Loucy (cell line): ENCODE measurements around the gene UGT1A6.

Source experiments
- H2AFZ ChIP-seq: fragments of 200-600 bp; sonication (generic); 2 replicates; pipeline ENCODE4 v1.6.0; 2016; ENCODE audit warnings: antibody characterized with exemption, mild to moderate bottlenecking, low read length, moderate library complexity
- H3F3A ChIP-seq: fragments of 200-600 bp; 2 replicates; pipeline ENCODE4 v1.6.0; 2016; ENCODE audit warnings: antibody characterized with exemption, low read depth, mild to moderate bottlenecking
- H3K27me3 ChIP-seq: fragments of 200-600 bp; sonication (generic); 2 replicates; pipeline ENCODE4 v1.6.1; 2014; ENCODE audit warnings: low read length, mild to moderate bottlenecking; ENCODE audit not compliant: insufficient read depth, poor library complexity, severe bottlenecking
- H3K36me3 ChIP-seq: fragments of 200-600 bp; sonication (generic); 2 replicates; pipeline ENCODE4 v1.6.1; 2016; ENCODE audit warnings: low read length; ENCODE audit not compliant: insufficient read depth
- H3K4me1 ChIP-seq: fragments of 200-600 bp; sonication (generic); 2 replicates; pipeline ENCODE4 v1.5.1; 2014; ENCODE audit warnings: low read length, mild to moderate bottlenecking; ENCODE audit not compliant: insufficient read depth, poor library complexity, severe bottlenecking
- H3K4me2 ChIP-seq: fragments of 200-600 bp; sonication (generic); 2 replicates; pipeline ENCODE4 v1.6.0; 2014; ENCODE audit warnings: antibody characterized with exemption, low read length, low read depth, mild to moderate bottlenecking; ENCODE audit not compliant: poor library complexity, severe bottlenecking
- H3K4me3 ChIP-seq: fragments of 200-600 bp; sonication (generic); 2 replicates; pipeline ENCODE4 v1.5.1; 2014; ENCODE audit warnings: low read length, mild to moderate bottlenecking, mixed read lengths; ENCODE audit not compliant: poor library complexity, severe bottlenecking
- H3K79me2 ChIP-seq: fragments of 200-600 bp; sonication (generic); 2 replicates; pipeline ENCODE4 v1.6.1; 2014; ENCODE audit warnings: low read length; ENCODE audit not compliant: insufficient read depth
- H3K9ac ChIP-seq: fragments of 200-600 bp; sonication (generic); 2 replicates; pipeline ENCODE4 v1.6.0; 2014; ENCODE audit warnings: mild to moderate bottlenecking, low read depth, low read length, moderate library complexity; ENCODE audit not compliant: poor library complexity, severe bottlenecking
- H3K9me2 ChIP-seq: fragments of 200-600 bp; sonication (generic); replicated peaks from 2 replicates; pipeline ENCODE4 v1.6.1; 2016; ENCODE audit warnings: low read depth, low read length, mixed read lengths
- H3K9me3 ChIP-seq: fragments of 200-600 bp; sonication (generic); 2 replicates; pipeline ENCODE4 v1.6.1; 2014; ENCODE audit warnings: mild to moderate bottlenecking, antibody characterized with exemption, low read length, low read depth; ENCODE audit not compliant: insufficient read depth
- H4K20me1 ChIP-seq: fragments of 200-600 bp; sonication (generic); 2 replicates; pipeline ENCODE4 v1.6.0; 2014; ENCODE audit warnings: antibody characterized with exemption, low read length, mild to moderate bottlenecking; ENCODE audit not compliant: insufficient read depth, poor library complexity, severe bottlenecking
- EZH2phosphoT487 ChIP-seq: fragments of 200-600 bp; IDR thresholded peaks from 2 replicates; pipeline ENCODE4 v1.6.1; 2018; ENCODE audit warnings: antibody characterized with exemption, mild to moderate bottlenecking, moderate library complexity, borderline replicate concordance
- TF ChIP-seq, protein P1 (sequence below): fragments of 200-600 bp; sonication (generic); conservative IDR thresholded peaks from 2 replicates; pipeline ENCODE4 v1.5.1; 2014; ENCODE audit warnings: mild to moderate bottlenecking, antibody characterized with exemption, low read length

The UGT1A6 gene

DNA sequence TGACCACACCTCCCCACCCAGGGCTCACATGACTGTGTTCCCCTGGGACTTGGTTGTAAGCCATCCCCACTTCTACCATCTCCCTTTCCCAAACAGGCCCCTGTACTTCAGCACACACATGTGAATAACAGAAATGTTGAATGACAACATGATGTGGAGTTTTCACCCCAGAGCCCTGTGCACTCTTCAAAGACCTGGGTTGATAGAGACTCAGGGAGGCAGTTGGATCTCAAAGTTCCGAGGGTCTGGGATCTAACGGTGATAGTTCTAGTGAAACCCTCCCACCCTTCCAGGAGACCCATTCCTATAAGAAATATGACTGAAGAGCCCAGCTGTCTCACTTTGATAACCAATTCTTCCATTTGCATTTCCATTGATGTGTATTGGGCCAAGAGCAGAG lies 85.3 kb downstream of the UGT1A6 start, which contains the start of gene MROH2A:
MROH2A (plus strand) TSS at position 301 of the 400 bp plus-strand sequence. CDS start 1,029 bp downstream, outside the sequence.
- no peaks in the 10 kb centered on the region for H3F3A ChIP-seq
- TF ChIP-seq, protein P1, sequence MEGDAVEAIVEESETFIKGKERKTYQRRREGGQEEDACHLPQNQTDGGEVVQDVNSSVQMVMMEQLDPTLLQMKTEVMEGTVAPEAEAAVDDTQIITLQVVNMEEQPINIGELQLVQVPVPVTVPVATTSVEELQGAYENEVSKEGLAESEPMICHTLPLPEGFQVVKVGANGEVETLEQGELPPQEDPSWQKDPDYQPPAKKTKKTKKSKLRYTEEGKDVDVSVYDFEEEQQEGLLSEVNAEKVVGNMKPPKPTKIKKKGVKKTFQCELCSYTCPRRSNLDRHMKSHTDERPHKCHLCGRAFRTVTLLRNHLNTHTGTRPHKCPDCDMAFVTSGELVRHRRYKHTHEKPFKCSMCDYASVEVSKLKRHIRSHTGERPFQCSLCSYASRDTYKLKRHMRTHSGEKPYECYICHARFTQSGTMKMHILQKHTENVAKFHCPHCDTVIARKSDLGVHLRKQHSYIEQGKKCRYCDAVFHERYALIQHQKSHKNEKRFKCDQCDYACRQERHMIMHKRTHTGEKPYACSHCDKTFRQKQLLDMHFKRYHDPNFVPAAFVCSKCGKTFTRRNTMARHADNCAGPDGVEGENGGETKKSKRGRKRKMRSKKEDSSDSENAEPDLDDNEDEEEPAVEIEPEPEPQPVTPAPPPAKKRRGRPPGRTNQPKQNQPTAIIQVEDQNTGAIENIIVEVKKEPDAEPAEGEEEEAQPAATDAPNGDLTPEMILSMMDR = no peak
- no peak for TF ChIP-seq EZH2phosphoT487
- H4K20me1 ChIP-seq = no peaks in the 10 kb centered on the region
- no peaks in the 10 kb centered on the region for H3K27me3 ChIP-seq
- no peak within 1 kb of the TSS for H3K4me2 ChIP-seq
- no peaks in the 10 kb centered on the region for H3K9me3 ChIP-seq
- H3K9ac ChIP-seq = no peak within 1 kb of the TSS
- H2AFZ ChIP-seq = no peak within 1 kb of the TSS
- no peaks in the 10 kb centered on the region for H3K36me3 ChIP-seq
- H3K9me2 ChIP-seq = no peaks in the 10 kb centered on the region
- H3K4me1 ChIP-seq = no peaks in the 10 kb centered on the region
- H3K4me3 ChIP-seq = no peak within 1 kb of the TSS
- no peaks in the 10 kb centered on the region for H3K79me2 ChIP-seq

- no peaks in the 10 kb centered on the region for H3K79me2 ChIP-seq
- no peaks in the 10 kb centered on the region for H3K27me3 ChIP-seq
- no peaks in the 10 kb centered on the region for H3K36me3 ChIP-seq
- TF ChIP-seq, protein P1 = no peak
- TF ChIP-seq EZH2phosphoT487 = no peak
- no peaks in the 10 kb centered on the region for H3K9me3 ChIP-seq
- H3K4me2 ChIP-seq = no peak overlapping the region
- H3K4me3 ChIP-seq = no peak overlapping the region
- no peaks in the 10 kb centered on the region for H4K20me1 ChIP-seq
- H2AFZ ChIP-seq = no peak overlapping the region
- H3K9me2 ChIP-seq = no peaks in the 10 kb centered on the region
- H3K4me1 ChIP-seq = no peaks in the 10 kb centered on the region
- H3K9ac ChIP-seq = no peak overlapping the region
- no peaks in the 10 kb centered on the region for H3F3A ChIP-seq
Measured at GRCh38 chr2:233779722-233780121, 87.0 kb downstream of the UGT1A6 start.

DNA sequence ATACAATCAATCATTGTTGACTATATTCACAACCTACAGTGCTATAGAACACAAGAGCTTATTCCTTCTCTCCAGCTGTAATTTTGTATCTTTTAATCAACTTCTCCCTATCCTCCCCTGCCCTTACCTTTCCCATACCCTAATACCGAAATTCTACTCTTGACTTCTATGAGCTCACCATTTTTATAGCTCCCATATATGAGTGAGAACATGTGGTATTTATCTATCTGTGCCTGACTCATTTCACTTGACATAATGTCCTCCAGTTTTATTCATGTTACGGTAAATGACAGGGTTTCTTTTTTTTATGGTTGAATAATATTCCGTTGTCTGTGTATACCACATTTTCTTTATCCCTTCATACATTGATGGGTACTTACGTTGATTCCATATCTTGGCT lies 88.1 kb downstream of the UGT1A6 start:
- H3K9ac ChIP-seq = no peak overlapping the region
- H3K4me3 ChIP-seq = no peak overlapping the region
- H3K9me3 ChIP-seq = no peaks in the 10 kb centered on the region
- H3K36me3 ChIP-seq = no peaks in the 10 kb centered on the region
- H3F3A ChIP-seq = no peaks in the 10 kb centered on the region
- H3K27me3 ChIP-seq = no peaks in the 10 kb centered on the region
- no peaks in the 10 kb centered on the region for H3K79me2 ChIP-seq
- H2AFZ ChIP-seq = no peak overlapping the region
- TF ChIP-seq EZH2phosphoT487 = no peak
- TF ChIP-seq, protein P1 = no peak
- H3K9me2 ChIP-seq = no peaks in the 10 kb centered on the region
- no peaks in the 10 kb centered on the region for H3K4me1 ChIP-seq
- H3K4me2 ChIP-seq = no peak overlapping the region
- H4K20me1 ChIP-seq = no peaks in the 10 kb centered on the region
